HepG2 (cell line): Measurements from ENCODE around the gene SLC1A5. TPM values are rescaled to one million over a fixed set of nuclear protein-coding genes. Genes with fewer than 3 reads are reported as not detected.

ENCODE experiments used
- ATAC-seq: fragments of 200-7000 bp; cut with Tn5 transposase; 3 replicates; pipeline ENCODE4 v1.9.1; 2020; ENCODE audit warnings: mild to moderate bottlenecking, moderate library complexity
- BruUV-seq: library from RNA; stranded (reverse); fragments of 400-500 nt; replicated peaks from 2 replicates; lab custom pipeline; 2021; lab: Mats Ljungman, UMichigan
- CTCF ChIA-PET: fragments of 300-600 bp; formaldehyde crosslinking; extraction: SDS; loops from one replicate; lab custom pipeline; 2021; ENCODE audit warnings: low total read pairs, inconsistent platforms, low intra/inter-chr PET ratio; lab: Yijun Ruan, JAX
- POLR2A ChIA-PET: fragments of 350-600 bp; sonication (Branson Sonifier 250); formaldehyde crosslinking; loops from one replicate; lab custom pipeline; 2020; ENCODE audit warnings: antibody characterized with exemption, inconsistent platforms; lab: Yijun Ruan, JAX
- DNase-seq: peaks from one replicate; pipeline ENCODE4 v3.0.0-alpha.2; 2015; ENCODE audit warnings: low spot score
- FAIRE-seq: peaks from 3 replicates; lab custom pipeline; 2011; peaks lifted over from hg19 to GRCh38; lab: Jason Lieb, UNC
- H2AFZ ChIP-seq: one replicate; pipeline ENCODE4 v1.6.1; 2011; ENCODE audit warnings: low read length, inconsistent platforms
- H3K27ac ChIP-seq: fragments of 300-600 bp; 3 replicates; pipeline ENCODE4 v1.8.0; 2011; ENCODE audit warnings: mixed run types, mild to moderate bottlenecking, mixed read lengths, low read length, inconsistent platforms; ENCODE audit not compliant: insufficient read depth; ENCODE audit errors: extremely low read length
- H3K27me3 ChIP-seq, 2 experiments: fragments of 200-600 bp in 1 of 2; 2 replicates in 1 of 2; 3 replicates in 1 of 2; pipeline versions ENCODE4 v1.6.0 to v1.8.0; 2011; ENCODE audit warnings: low read length in 2 of 2, mild to moderate bottlenecking in 2 of 2, moderate library complexity in 2 of 2, inconsistent platforms in 1 of 2; ENCODE audit not compliant: insufficient read depth in 2 of 2, control insufficient read depth in 1 of 2
- H3K36me3 ChIP-seq, 2 experiments: fragments of 200-600 bp in 1 of 2; replicated peaks in 1 of 2; 2 replicates in 1 of 2; 3 replicates in 1 of 2; pipeline versions ENCODE4 v1.5.1 to v1.8.0; 2011; ENCODE audit warnings: low read length in 2 of 2, inconsistent platforms in 1 of 2; ENCODE audit not compliant: insufficient read depth in 2 of 2, control insufficient read depth in 1 of 2
- H3K4me1 ChIP-seq: 2 replicates; pipeline ENCODE4 v1.5.1; 2012; ENCODE audit warnings: low read length, inconsistent platforms; ENCODE audit not compliant: insufficient read depth
- H3K4me2 ChIP-seq: 2 replicates; pipeline ENCODE4 v1.6.0; 2011; ENCODE audit warnings: low read depth, low read length, inconsistent platforms
- H3K4me3 ChIP-seq, 3 experiments: fragments of 200-600 bp in 1 of 3; sonication (generic), shearing (Covaris generic) in 1 of 3; replicated peaks in 1 of 3; 2 replicates each; pipeline ENCODE4 v1.5.1; 2011 to 2016; ENCODE audit warnings: low read length in 3 of 3, inconsistent platforms in 2 of 3, low read depth in 2 of 3, mild to moderate bottlenecking in 2 of 3, control low read depth in 1 of 3, mixed read lengths in 1 of 3; ENCODE audit not compliant: insufficient read depth in 1 of 3
- H3K79me2 ChIP-seq: one replicate; pipeline ENCODE4 v1.6.1; 2011; ENCODE audit warnings: low read length, inconsistent platforms; ENCODE audit not compliant: insufficient read depth
- H3K9ac ChIP-seq: 2 replicates; pipeline ENCODE4 v1.6.0; 2011; ENCODE audit warnings: mild to moderate bottlenecking, low read depth, low read length, inconsistent platforms; ENCODE audit not compliant: insufficient read depth
- H3K9me3 ChIP-seq: 2 replicates; pipeline ENCODE4 v1.5.1; 2012; ENCODE audit warnings: mild to moderate bottlenecking, low read length
- H4K20me1 ChIP-seq: 2 replicates; pipeline ENCODE4 v1.6.0; 2011; ENCODE audit warnings: inconsistent platforms, mild to moderate bottlenecking, low read length, moderate library complexity; ENCODE audit not compliant: insufficient read depth
- AKNA ChIP-seq: sonication (generic); formaldehyde crosslinking; IDR thresholded peaks from 2 replicates; pipeline ENCODE4 v1.4.0; 2020; ENCODE audit warnings: missing genetic modification reagents, borderline replicate concordance
- TEAD3 ChIP-seq: optimal IDR thresholded peaks from 2 replicates; pipeline ENCODE3; 2016; ENCODE audit warnings: borderline replicate concordance
- ZNF460 ChIP-seq: sonication (generic); formaldehyde crosslinking; IDR thresholded peaks from 2 replicates; pipeline ENCODE4 v1.5.1; 2020; ENCODE audit warnings: missing genetic modification reagents, mild to moderate bottlenecking, borderline replicate concordance
- ZNF558 ChIP-seq: sonication (generic); formaldehyde crosslinking; IDR thresholded peaks from 2 replicates; pipeline ENCODE4 v1.9.0; 2022; ENCODE audit warnings: mild to moderate bottlenecking, missing genetic modification reagents, borderline replicate concordance
- WGBS: methylation state at CpG from one replicate; pipeline ENCODE4 v1.1.6; 2017; ENCODE audit warnings: low lambda C conversion rate; 5-methylcytosine and 5-hydroxymethylcytosine counted together
- in situ Hi-C: cut with HindIII; loops from 2 replicates; pipeline ENCODE4 v1.10.0; 2017; ENCODE audit warnings: low pct_unique_long_range_greater_than_20kb; ENCODE audit not compliant: extremely low pct_ligation_motif_present
- intact Hi-C: fragments of 100-400 bp; cut with micrococcal nuclease; formaldehyde crosslinking; loops from one replicate; pipeline ENCODE4 v1.10.0; 2022; ENCODE audit not compliant: unreplicated experiment
- polyA plus RNA-seq, 8 experiments: library from polyadenylated mRNA; depleted of rRNA in 3 of 8; stranded (reverse) in 7 of 8; unstranded in 1 of 8; fragments of >200 nt; fragmentation: Illumina TruSeq in 4 of 8; extraction: Trizol in 4 of 8; gene quantifications; 2 replicates each; pipeline versions ENCODE4 v1.2.1 to v1.2.3, GENCODE V29; 2011 to 2016; ENCODE audit warnings: low read depth in 4 of 8, missing spikeins in 1 of 8, mixed read lengths in 1 of 8; ENCODE audit not compliant: insufficient read depth in 1 of 8
- total RNA-seq, 5 experiments: library from RNA; depleted of rRNA; stranded (reverse); fragments of >200 nt; fragmentation: Illumina TruSeq; extraction: Trizol; gene quantifications; 2 replicates each; pipeline ENCODE4 v1.2.3, GENCODE V29; 2016; ENCODE audit warnings: low read depth in 1 of 5

SLC1A5 gene
- total and polyA plus RNA-seq, 2 of the 13 experiments (the other 11 are each of a cell fraction or from before 2014, with no cell fraction given), result 120 to 159 TPM

GRCh38 chr19:46806656-46807055 lies 18.3 kb upstream of the SLC1A5 start:
- Histone ChIP-seq H4K20me1 (no peaks in the 10 kb centered on the region), H3K27ac (no peak overlapping the region), H3K27me3 (no peaks in the 10 kb centered on the region), H3K79me2 (no peaks in the 10 kb centered on the region), H3K9ac (no peak overlapping the region), H3K9me3 (no peaks in the 10 kb centered on the region), H3K4me2 (no peak overlapping the region), H2AFZ (no peak overlapping the region), H3K4me3 (no peak overlapping the region), H3K4me1 (peaks cover 42% of the 10 kb centered on the region), H3K36me3 (no peaks in the 10 kb centered on the region)
- FAIRE-seq, result no peak
- POLR2A ChIA-PET, result interaction anchor here (0.6 to 1.6 kb wide), 2 partner anchors 10 to 18 kb away, joined by 3 to 6 read pairs; partner anchors contain the start of gene SLC1A5
- no peak for ATAC-seq
- CTCF ChIA-PET, result no interaction called here
- no TSS peak for BruUV-seq
- TF ChIP-seq AKNA (CRISPR knock-in tag), result no peak
- TF ChIP-seq ZNF558 (CRISPR knock-in tag), result no peak
- TF ChIP-seq TEAD3 (CRISPR knock-in tag), result peak; percentile 17
- peak; percentile 76 for TF ChIP-seq ZNF460 (CRISPR knock-in tag)
- WGBS, result 12% methylated on average over 7 of the region's 7 CpGs
- in situ Hi-C loops, result no loop called here
- no peak for DNase-seq
- intact Hi-C loops, result no loop called here
